Gastrocnemius medialis (tissue), 4 donors: ENCODE results near the gene TNFSF18.

Source experiments
- CTCF ChIP-seq, 5 experiments: fragments of 450-650 bp in 3 of 5; fragments of 200-600 bp in 2 of 5; sonication (generic) in 2 of 5; IDR thresholded peaks in 4 of 5; conservative IDR thresholded peaks in 1 of 5; 1 replicate in 4 of 5; 2 replicates in 1 of 5; pipeline ENCODE4 v1.5.1; 2016 to 2019; ENCODE audit warnings: antibody characterized with exemption in 5 of 5, mild to moderate bottlenecking in 3 of 5, moderate library complexity in 3 of 5
- POLR2A ChIP-seq, 2 donors: fragments of 450-650 bp; IDR thresholded peaks; one replicate each; pipeline ENCODE4 v1.6.1; 2017; ENCODE audit warnings: antibody characterized with exemption in 2 of 2, mild to moderate bottlenecking in 2 of 2, moderate library complexity in 2 of 2

- TF ChIP-seq CTCF (IDR thresholded peaks at IDR 0.05 in 4 of 5, conservative IDR thresholded peaks at IDR 0.05 in 1 of 5) (no peak), POLR2A (IDR thresholded peaks at IDR 0.05) (no peak)
Measured at GRCh38 chr1:173098117-173098516, 47.4 kb upstream of the TNFSF18 start.
